GM19395 (cell line): ENCODE data around the gene INSYN2B.

Experiments
- ATAC-seq: cut with Tn5 transposase; IDR thresholded peaks from one replicate; pipeline ENCODE4 v1.9.1; 2021; ENCODE audit warnings: mild to moderate bottlenecking, moderate library complexity; ENCODE audit not compliant: unreplicated experiment

INSYN2B gene

GRCh38 chr5:169980418-169981053 is at the start of gene INSYN2B:
Gene INSYN2B (minus strand): TSS chr5:169980495. CDS start chr5:169883898, 96,597 bp downstream.
- ATAC-seq: peak; percentile 67

DNA sequence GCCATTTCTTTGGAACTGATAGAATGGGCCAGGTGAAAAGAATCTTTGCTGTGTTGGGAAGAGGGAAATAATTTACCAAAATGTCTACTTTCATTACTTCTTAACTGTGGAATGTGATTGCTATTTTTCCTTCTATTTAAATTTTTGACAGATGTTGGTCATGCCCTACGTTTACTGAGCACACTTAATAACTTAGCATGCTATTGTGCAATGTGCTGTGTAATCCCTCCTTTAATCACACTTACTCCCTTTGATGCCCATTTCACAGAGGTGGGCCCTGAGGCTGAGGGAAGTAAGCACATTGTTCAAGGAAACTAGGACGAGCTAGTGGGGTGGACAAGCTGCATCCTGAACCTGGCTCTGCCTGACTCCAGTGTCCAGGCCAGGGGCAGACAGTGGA is 47.8 kb upstream of the INSYN2B start:
- ATAC-seq: no peak

DNA sequence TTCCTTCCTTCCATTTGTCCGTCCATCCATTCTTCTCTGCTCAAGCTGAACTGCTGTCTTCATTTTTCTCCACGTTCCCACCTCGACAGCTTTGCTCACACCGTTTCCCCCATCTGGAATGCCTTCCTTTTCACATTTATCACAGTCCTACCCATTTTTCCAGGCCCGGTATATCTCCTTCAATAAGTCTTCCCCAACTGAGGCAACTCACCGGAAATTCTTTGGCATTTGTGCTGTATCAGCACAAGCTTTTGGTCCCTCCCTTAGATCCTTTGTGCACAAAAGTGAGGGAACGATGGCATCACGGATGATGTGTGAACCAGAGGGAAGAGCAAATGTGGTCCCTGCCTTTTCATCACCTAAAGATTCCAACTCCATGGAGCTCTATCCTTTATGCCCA is 45.6 kb upstream of the INSYN2B start:
- no peak for ATAC-seq

GRCh38 chr5:170021506-170021905 is 41.2 kb upstream of the INSYN2B start:
- no peak for ATAC-seq

GRCh38 chr5:170020423-170020822 is 40.1 kb upstream of the INSYN2B start:
- no peak for ATAC-seq

DNA sequence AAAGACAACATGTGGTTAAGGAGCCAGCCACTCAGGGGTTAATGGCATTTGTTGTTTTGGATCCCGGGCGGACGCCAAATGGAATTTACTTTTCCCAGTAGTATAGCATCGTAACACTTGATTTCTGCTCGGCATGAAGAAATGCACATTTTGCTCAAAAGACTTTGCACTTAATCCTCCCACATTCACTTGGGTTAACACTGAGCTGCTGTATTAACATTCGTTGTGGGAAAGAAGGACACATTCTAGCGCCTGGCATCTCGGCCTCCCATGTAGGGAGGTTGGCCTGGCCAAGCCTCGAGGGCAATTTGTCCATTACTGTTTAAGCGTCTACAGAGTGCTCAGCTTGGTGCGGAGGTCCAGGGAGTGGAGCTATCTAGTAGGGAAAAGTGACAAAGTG is 32.3 kb upstream of the INSYN2B start:
- no peak for ATAC-seq

GRCh38 chr5:170011751-170012150 is 31.5 kb upstream of the INSYN2B start:
- no peak for ATAC-seq

DNA sequence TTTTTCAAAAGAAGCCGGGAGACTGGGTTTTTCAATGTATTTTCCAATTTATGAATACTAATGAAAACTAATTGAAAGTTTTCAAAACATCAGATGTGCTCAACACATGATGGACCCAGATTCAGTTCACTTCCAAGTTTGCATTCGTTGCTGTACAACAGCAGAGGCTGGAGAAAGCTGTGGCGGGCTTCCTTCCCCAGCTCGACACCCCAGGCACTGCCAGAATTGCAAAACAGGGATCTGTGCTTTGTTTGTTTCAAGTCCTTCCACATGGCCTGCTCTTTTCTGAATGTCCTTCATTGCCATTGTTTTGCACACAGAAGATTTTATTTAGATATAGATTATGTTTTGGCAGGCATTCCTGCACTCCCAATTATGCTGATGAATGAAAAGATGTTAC is 30.3 kb upstream of the INSYN2B start:
- ATAC-seq: no peak

DNA sequence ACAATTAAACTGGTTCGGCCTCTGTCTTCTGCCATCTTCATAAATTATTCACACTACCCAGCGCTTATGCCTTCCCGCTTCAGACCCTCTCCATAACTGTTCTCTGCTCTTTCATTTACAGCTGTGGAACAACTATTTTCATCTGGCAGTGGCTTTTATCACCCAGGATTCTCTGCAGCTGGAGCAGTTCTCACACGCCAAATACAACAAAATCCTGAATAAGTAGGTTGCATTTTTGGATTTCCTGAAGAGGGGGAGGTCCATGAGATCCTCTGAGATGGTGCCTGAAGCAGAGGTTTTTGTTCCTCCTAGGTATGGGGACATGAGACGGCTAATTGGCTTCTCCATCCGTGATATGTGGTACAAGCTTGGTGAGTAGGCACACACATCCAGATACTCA is 28.1 kb upstream of the INSYN2B start:
- ATAC-seq: no peak

DNA sequence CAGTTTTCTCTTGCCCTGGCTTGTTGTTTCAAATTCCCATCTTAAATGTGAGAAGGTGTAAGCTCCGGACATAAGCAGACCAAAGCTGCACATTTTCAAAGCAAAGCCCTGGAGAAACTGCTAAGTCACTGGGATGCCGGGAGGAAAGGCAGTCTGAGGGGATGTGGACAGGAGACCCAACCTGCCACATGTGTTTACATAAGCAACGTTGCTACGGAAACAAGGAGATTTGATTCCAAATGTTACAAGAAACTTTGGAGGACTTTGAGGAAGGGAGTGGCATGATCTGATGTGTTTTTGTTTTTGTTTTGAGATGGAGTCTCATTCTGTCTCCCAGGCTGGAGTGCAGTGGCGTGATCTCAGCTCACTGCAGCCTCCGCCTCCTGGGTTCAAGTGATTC is 25.7 kb upstream of the INSYN2B start:
- ATAC-seq: no peak

DNA sequence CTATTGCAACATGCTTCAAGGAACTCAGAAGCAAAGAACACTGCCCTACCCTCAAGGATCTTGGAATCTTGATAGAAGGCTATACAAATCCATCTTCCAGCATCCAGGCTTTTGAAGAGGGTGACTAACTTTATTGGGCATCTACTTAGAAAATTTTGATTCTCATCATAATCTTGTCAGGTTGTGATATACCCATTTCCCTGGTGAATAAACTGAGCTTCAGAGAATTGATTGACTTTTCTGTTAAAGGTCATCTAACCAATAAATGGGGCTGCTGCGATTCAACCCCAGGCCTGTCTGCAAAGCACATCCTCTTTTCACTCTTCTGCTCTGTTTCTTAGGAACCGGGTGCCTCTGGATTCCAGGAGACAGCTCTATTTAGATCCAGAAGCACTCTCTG is 19.9 kb upstream of the INSYN2B start:
- no peak for ATAC-seq

DNA sequence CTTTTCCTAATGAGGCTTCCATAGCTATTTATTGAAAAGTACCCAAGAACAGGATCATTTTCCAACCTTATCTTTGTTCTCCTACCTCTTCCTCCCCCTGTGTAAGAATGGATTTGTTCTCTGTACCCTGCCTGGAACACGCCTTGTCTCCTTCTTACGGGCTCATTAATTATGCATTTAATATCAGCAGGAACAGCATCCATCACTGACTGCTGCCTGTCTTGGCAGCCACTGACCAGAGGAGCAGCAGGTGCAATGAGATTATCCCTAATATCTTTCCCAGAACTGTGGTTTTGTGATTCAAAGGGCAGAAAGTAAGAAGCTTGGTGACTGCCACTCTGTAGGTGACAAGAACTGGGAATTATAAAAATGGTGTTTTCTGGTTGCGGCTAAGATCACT is 19.3 kb upstream of the INSYN2B start:
- ATAC-seq: no peak

DNA sequence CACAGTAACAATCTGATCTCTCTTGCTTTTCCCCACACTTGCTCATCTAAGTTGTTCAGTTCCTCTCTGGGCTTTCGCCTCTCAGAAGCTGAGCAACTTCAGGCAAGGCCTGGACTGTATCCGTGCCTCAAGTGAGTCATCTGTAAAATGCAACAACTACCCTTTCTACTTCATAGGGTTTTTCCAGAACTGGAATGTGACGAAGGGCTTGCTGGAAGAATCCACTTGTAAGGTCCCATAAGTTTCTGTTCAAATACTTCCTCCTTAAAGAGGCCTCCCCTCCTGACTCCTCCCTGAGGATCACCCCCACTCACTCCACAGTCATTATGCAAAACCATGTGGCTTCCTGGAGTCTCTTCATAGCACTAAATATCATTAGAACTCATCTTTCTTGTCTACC is 17.5 kb upstream of the INSYN2B start:
- ATAC-seq: no peak

DNA sequence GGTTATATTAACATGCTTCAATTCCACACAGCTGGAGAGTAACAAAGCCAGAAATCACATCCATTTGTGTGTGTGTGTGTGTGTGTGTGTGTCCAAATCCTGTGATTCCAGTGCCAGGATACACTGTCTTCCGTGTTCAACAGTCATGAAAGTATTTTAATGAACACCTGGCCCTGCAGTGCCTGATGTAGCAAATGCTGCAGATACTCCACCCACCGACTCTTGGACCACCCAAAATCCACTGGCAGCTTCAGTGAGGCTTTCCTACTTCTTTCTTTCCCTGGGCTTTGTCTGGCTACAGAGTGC is 13.1 kb upstream of the INSYN2B start:
- ATAC-seq: no peak

DNA sequence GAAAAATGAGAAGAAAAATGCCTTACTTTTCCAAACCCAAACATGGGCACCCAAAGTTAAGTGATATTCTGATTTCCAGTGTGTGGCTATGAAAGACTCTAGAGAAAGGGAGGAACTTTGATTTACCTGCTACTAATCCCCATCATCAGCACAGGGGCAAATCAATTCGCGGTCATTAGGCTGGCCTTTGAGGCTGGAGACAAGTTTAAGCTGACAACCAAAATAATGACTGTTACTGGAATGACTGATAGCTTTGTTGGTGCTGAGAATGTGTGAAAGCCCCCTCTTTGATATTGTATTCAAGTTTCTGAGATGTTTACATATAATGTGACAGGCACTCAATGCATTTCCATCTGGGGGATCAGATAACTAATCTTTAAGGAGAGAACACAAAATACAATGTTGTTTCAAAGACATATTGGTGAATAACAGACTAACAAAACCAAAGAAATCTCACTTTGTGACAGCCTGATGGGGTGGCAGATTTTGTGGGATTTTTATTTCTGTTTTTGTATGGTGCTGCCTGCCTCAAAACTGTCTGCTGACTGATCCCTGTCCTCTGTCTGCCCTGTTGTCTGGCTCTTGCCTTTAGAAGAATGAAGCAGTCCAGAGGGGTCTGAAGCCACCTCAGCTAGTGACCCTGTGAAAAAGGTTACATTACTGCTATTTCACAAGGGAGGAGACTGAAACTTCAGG is 12.6 kb upstream of the INSYN2B start:
- no peak for ATAC-seq

DNA sequence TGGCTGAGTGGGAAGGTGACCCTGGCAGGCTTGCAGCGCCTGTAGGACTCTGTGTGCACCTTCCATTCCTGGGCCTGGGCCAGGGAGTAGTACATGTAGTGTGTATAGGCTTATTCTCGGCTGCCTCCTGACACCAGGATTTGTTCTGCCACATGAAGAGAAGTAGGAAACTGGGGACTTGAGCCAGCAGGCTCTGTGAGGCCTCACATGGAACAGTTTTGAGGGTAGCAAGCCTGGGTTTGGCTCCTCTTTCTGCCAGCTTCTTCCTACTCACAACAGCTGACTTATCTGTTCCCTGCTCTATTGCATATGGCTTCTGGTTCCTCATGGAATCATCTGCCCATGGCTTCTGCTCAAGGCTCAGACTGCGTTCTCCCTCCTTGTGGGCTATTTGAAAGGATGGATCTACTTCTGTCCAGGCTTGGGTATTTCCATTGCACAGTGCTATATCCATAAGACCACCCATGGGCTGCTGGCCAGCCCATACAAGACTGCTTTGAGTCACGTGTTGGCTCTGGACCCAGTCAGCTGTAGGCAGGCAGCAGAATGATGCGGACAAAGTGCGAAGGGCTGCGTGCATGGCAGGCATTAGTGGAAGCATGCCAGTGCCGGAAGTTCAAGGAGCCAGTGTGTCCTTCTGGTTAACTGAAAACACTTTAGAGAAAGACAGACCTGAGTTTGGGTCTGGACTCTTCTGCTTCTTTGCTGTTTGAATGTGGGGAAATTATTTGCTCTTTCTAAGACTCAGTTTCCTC is 11.0 kb upstream of the INSYN2B start:
- no peak for ATAC-seq

GRCh38 chr5:169989365-169989764 is 9.1 kb upstream of the INSYN2B start:
- no peak for ATAC-seq

DNA sequence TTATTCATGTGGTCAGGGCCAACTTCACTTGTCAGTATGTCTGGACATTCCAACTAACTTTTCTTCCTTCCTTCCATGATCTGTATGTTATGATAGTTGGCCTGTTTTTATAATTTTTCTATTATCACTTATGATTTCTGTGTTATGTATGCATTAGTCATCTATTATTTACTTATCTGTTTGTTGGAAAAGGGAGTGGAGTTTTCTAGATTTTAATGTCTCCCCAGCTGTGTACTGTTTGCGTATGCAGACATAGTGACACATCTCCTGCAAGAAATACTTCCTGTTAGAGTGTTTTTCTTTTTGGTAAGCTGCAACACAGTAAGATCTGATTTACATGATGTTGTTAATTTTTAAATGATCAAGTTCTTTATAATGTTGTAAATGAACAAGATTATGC is 8.7 kb upstream of the INSYN2B start:
- no peak for ATAC-seq

- no peak for ATAC-seq
Measured at GRCh38 chr5:169988206-169988605, 7.9 kb upstream of the INSYN2B start.

- ATAC-seq: no peak
Measured at GRCh38 chr5:169979871-169980270, 424 bp downstream of the INSYN2B start.

DNA sequence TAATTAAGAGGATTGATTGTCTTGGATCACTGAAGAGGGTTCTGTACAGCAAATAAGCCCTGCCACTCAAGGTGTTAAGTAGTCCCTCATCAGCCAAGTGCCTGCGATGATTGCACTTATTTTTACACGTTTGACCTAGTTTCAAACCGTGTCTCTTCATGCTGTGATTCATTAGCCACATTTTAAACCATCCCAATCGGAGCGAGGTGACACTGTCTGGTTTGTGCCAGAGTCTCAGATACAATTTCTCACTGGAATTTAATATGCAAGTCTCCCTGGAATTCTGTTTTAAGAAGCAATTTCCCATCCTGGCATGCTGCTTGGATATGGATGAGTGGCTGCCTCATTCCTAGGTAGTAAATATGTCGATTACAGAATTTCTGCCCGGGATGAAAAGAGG is 1.6 kb downstream of the INSYN2B start:
- ATAC-seq: no peak

DNA sequence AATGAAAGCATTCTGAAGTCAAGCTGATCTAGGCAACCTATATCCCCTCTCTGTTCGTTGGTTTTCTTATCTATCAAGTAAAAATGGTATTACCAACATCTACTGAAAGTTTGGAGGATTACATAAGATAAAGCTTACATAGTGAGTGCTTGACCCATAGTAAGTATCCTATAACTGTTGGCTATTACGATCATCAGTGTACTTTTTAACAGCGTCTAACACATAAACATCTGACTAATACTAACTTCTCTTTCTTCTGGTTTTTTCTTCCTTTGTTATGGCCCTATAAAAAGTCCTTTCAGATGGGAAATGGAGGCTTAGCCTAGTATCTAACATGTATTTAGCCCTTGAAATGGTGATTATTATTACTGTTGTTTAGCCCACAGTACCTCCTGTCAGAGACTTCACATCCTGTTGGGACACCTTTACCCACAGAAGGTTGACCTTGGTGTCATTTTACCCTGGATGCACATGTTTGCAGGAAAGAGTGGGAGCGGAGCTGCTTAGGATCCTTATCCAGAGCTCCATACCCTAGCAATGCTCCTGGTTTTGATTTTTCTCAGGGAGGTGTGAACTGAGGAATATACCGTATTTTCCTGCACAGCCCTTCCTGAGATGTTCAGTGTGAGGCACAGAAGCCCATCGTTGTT is 6.0 kb downstream of the INSYN2B start:
- no peak for ATAC-seq
